Neural progenitor cell (in vitro differentiated cells): ENCODE data around the gene ELMO1. TPM values are rescaled to one million over a fixed set of nuclear protein-coding genes. Genes with fewer than 3 reads are reported as not detected.

Experiments
- DNase-seq: peaks from one replicate; pipeline ENCODE4 v3.0.0-alpha.2; 2016; ENCODE audit warnings: low spot score
- H2AFZ ChIP-seq: fragments of 200-600 bp; sonication (generic); replicated peaks from 2 replicates; pipeline ENCODE4 v1.6.1; 2016; ENCODE audit warnings: antibody characterized with exemption
- H3F3A ChIP-seq: fragments of 200-600 bp; sonication (generic); 2 replicates; pipeline ENCODE4 v1.6.1; 2016; ENCODE audit warnings: antibody characterized with exemption, low read depth
- H3K27ac ChIP-seq: fragments of 200-600 bp; sonication (generic); 2 replicates; pipeline ENCODE4 v1.5.1; 2016; ENCODE audit warnings: mild to moderate bottlenecking
- H3K27me3 ChIP-seq: fragments of 200-600 bp; sonication (generic); 2 replicates; pipeline ENCODE4 v1.6.1; 2016; ENCODE audit warnings: mild to moderate bottlenecking, moderate library complexity
- H3K36me3 ChIP-seq: fragments of 200-600 bp; sonication (generic); 2 replicates; pipeline ENCODE4 v1.5.1; 2016
- H3K4me1 ChIP-seq: fragments of 200-600 bp; sonication (generic); 2 replicates; pipeline ENCODE4 v1.6.1; 2016; ENCODE audit warnings: mixed run types
- H3K4me2 ChIP-seq: fragments of 200-600 bp; sonication (generic); 2 replicates; pipeline ENCODE4 v1.6.1; 2016
- H3K4me3 ChIP-seq: fragments of 200-600 bp; sonication (generic); 2 replicates; pipeline ENCODE4 v1.5.1; 2016
- H3K79me2 ChIP-seq: fragments of 200-600 bp; sonication (generic); 2 replicates; pipeline ENCODE4 v1.6.1; 2016; ENCODE audit warnings: low read depth
- H3K9ac ChIP-seq: fragments of 200-600 bp; sonication (generic); 2 replicates; pipeline ENCODE4 v1.6.1; 2016
- H3K9me3 ChIP-seq: fragments of 200-600 bp; sonication (generic); 2 replicates; pipeline ENCODE4 v1.5.1; 2016; ENCODE audit warnings: low read depth
- H4K20me1 ChIP-seq: fragments of 200-600 bp; sonication (generic); 2 replicates; pipeline ENCODE4 v1.6.1; 2016; ENCODE audit warnings: low read depth
- H3K27ac Mint-ChIP-seq: 3 replicates; pipeline ENCODE4 v1.8.0; 2021; ENCODE audit warnings: mixed read lengths
- H3K27me3 Mint-ChIP-seq: 2 replicates; pipeline ENCODE4 v1.8.0; 2022; ENCODE audit warnings: low read depth, mild to moderate bottlenecking, inconsistent platforms, moderate library complexity, mixed read lengths; ENCODE audit not compliant: insufficient read depth
- H3K36me3 Mint-ChIP-seq: 3 replicates; pipeline ENCODE4 v1.8.0; 2021; ENCODE audit warnings: mixed read lengths
- H3K4me1 Mint-ChIP-seq: 3 replicates; pipeline ENCODE4 v1.8.0; 2021; ENCODE audit warnings: mixed read lengths
- H3K4me3 Mint-ChIP-seq: 3 replicates; pipeline ENCODE4 v1.8.0; 2021; ENCODE audit warnings: mild to moderate bottlenecking, moderate library complexity, mixed read lengths
- H3K9me3 Mint-ChIP-seq: 3 replicates; pipeline ENCODE4 v1.8.0; 2020; ENCODE audit warnings: mixed read lengths
- CTCF ChIP-seq: fragments of 200-600 bp; sonication (generic); IDR thresholded peaks from 2 replicates; pipeline ENCODE4 v1.5.1; 2017; ENCODE audit warnings: antibody characterized with exemption, mild to moderate bottlenecking
- EZH2 ChIP-seq: fragments of 200-600 bp; sonication (generic); IDR thresholded peaks from 2 replicates; pipeline ENCODE4 v1.6.1; 2017; ENCODE audit warnings: antibody characterized with exemption, mild to moderate bottlenecking, moderate library complexity
- EZH2phosphoT487 ChIP-seq: fragments of 200-600 bp; sonication (generic); IDR thresholded peaks from 2 replicates; pipeline ENCODE4 v1.6.1; 2017; ENCODE audit warnings: antibody characterized with exemption
- total RNA-seq: library from RNA; depleted of rRNA; stranded (reverse); fragments of >200 nt; gene quantifications from 2 replicates; pipeline ENCODE4 v1.2.3, GENCODE V29; 2015; ENCODE audit warnings: low replicate concordance

Gene ELMO1
- total RNA-seq, 1 donor from 2014 or later: 22.0 TPM

GRCh38 chr7:37382546-37383088 is 66.0 kb downstream of the ELMO1 start:
- Histone ChIP-seq H3K79me2 (no peaks in the 10 kb centered on the region), H3K27me3 (no peaks in the 10 kb centered on the region), H4K20me1 (no peaks in the 10 kb centered on the region), H3K4me1 (no peaks in the 10 kb centered on the region), H3K4me2 (no peak overlapping the region), H2AFZ (no peak overlapping the region), H3K36me3 (no peaks in the 10 kb centered on the region), H3K9ac (no peak overlapping the region), H3F3A (no peaks in the 10 kb centered on the region), H3K4me3 (no peak overlapping the region), H3K9me3 (no peaks in the 10 kb centered on the region), H3K27ac (no peak overlapping the region)
- peaks cover 1% of the 10 kb centered on the region for H3K36me3 Mint-ChIP-seq
- H3K4me3 Mint-ChIP-seq: no peak overlapping the region
- no peak for TF ChIP-seq EZH2phosphoT487
- TF ChIP-seq CTCF: no peak
- TF ChIP-seq EZH2: no peak
- DNase-seq: no peak
- H3K27ac Mint-ChIP-seq: no peak overlapping the region
- H3K9me3 Mint-ChIP-seq: peaks cover 9% of the 10 kb centered on the region
- no peaks in the 10 kb centered on the region for H3K27me3 Mint-ChIP-seq
- no peaks in the 10 kb centered on the region for H3K4me1 Mint-ChIP-seq

- H3K4me1 ChIP-seq: no peaks in the 10 kb centered on the region
- H3K36me3 ChIP-seq: no peaks in the 10 kb centered on the region
- H3K79me2 ChIP-seq: no peaks in the 10 kb centered on the region
- no peak overlapping the region for H3K4me3 ChIP-seq
- no peaks in the 10 kb centered on the region for H3F3A ChIP-seq
- H3K4me1 Mint-ChIP-seq: no peaks in the 10 kb centered on the region
- no peak overlapping the region for H2AFZ ChIP-seq
- H3K27me3 Mint-ChIP-seq: no peaks in the 10 kb centered on the region
- no peaks in the 10 kb centered on the region for H4K20me1 ChIP-seq
- no peaks in the 10 kb centered on the region for H3K9me3 ChIP-seq
- H3K36me3 Mint-ChIP-seq: peaks cover 10% of the 10 kb centered on the region
- no peak overlapping the region for H3K4me2 ChIP-seq
- no peak overlapping the region for H3K27ac ChIP-seq
- H3K4me3 Mint-ChIP-seq: no peak overlapping the region
- peaks cover 23% of the 10 kb centered on the region for H3K9me3 Mint-ChIP-seq
- H3K9ac ChIP-seq: no peak overlapping the region
- DNase-seq: no peak
- no peaks in the 10 kb centered on the region for H3K27me3 ChIP-seq
- TF ChIP-seq EZH2phosphoT487 (no peak), CTCF (no peak)
- H3K27ac Mint-ChIP-seq: no peak overlapping the region
Measured at GRCh38 chr7:37380831-37381230, 67.8 kb downstream of the ELMO1 start.

- DNase-seq: no peak
- TF ChIP-seq CTCF (no peak), EZH2phosphoT487 (no peak), EZH2 (no peak)
- no peaks in the 10 kb centered on the region for H3K4me1 Mint-ChIP-seq
- Histone ChIP-seq H3K36me3 (no peaks in the 10 kb centered on the region), H3K27ac (no peak overlapping the region), H3K27me3 (no peaks in the 10 kb centered on the region), H3K4me1 (no peaks in the 10 kb centered on the region), H3K9ac (no peak overlapping the region), H4K20me1 (no peaks in the 10 kb centered on the region), H3F3A (no peaks in the 10 kb centered on the region), H3K4me2 (no peak overlapping the region), H2AFZ (no peak overlapping the region), H3K9me3 (no peaks in the 10 kb centered on the region), H3K4me3 (no peak overlapping the region), H3K79me2 (no peaks in the 10 kb centered on the region)
- H3K9me3 Mint-ChIP-seq: peaks cover 23% of the 10 kb centered on the region
- peaks cover 10% of the 10 kb centered on the region for H3K36me3 Mint-ChIP-seq
- H3K27ac Mint-ChIP-seq: no peak overlapping the region
- no peaks in the 10 kb centered on the region for H3K27me3 Mint-ChIP-seq
- no peak overlapping the region for H3K4me3 Mint-ChIP-seq
Measured at GRCh38 chr7:37379546-37380277, 69.0 kb downstream of the ELMO1 start.
